Right lobe of liver (tissue), 6 donors: ENCODE measurements around the gene KCTD14. TPM values are rescaled to one million over a fixed set of nuclear protein-coding genes. Genes with fewer than 3 reads are reported as not detected.

ENCODE experiments used
- ATAC-seq, 4 donors: fragments of 200-7000 bp; cut with Tn5 transposase; one replicate each; pipeline ENCODE4 v1.9.1; 2020; ENCODE audit warnings: mild to moderate bottlenecking in 4 of 4, moderate library complexity in 4 of 4
- DNase-seq, 3 donors: peaks; one replicate each; pipeline ENCODE4 v3.0.0-alpha.2; 2020
- H3K27ac ChIP-seq, 3 donors: fragments of 200-600 bp; one replicate each; pipeline ENCODE4 v1.8.0; 2022
- H3K27me3 ChIP-seq, 2 donors: fragments of 200-600 bp; one replicate each; pipeline ENCODE4 v1.8.0; 2022
- H3K36me3 ChIP-seq, 4 donors: fragments of 200-600 bp; sonication (generic) in 1 of 4; one replicate each; pipeline versions ENCODE4 v1.5.1 to v1.8.0; 2017 to 2022; ENCODE audit warnings: control low read depth in 1 of 4
- H3K4me1 ChIP-seq, 4 donors: fragments of 200-600 bp; sonication (generic) in 1 of 4; one replicate each; pipeline versions ENCODE4 v1.5.1 to v1.8.0; 2017 to 2022; ENCODE audit warnings: control low read depth in 1 of 4
- H3K4me3 ChIP-seq, 3 donors: fragments of 200-600 bp; one replicate each; pipeline ENCODE4 v1.8.0; 2022
- H3K9me3 ChIP-seq, 4 donors: fragments of 200-600 bp; sonication (generic) in 1 of 4; one replicate each; pipeline versions ENCODE4 v1.5.1 to v1.8.0; 2017 to 2022; ENCODE audit warnings: control low read depth in 1 of 4
- POLR2A ChIP-seq: fragments of 450-650 bp; IDR thresholded peaks from one replicate; pipeline ENCODE4 v1.6.1; 2017; ENCODE audit warnings: antibody characterized with exemption, mild to moderate bottlenecking
- WGBS: methylation state at CpG from one replicate; pipeline ENCODE4 v1.1.6; 2018; ENCODE audit warnings: low coverage, low lambda C conversion rate; ENCODE audit not compliant: insufficient coverage; ENCODE audit errors: missing lambda C conversion rate; 5-methylcytosine and 5-hydroxymethylcytosine counted together
- intact Hi-C, 2 donors: fragments of 100-400 bp; cut with DNase I; formaldehyde crosslinking; loops; one replicate each; pipeline versions ENCODE4 v1.11.2 to v1.14.1; 2022
- long read RNA-seq: library from polyadenylated mRNA; unstranded; transcript quantifications from one replicate; pipeline ENCODE4 v2.0.0, GENCODE V29; 2019
- total RNA-seq, 6 experiments: library from RNA; depleted of rRNA in 2 of 6; stranded (reverse); fragments of >200 nt in 2 of 6; fragmentation: NEBNext Ultra II Directional in 3 of 6; extraction: Animal tissue kit (Norgen Biotek cat#: 25700) in 3 of 6; gene quantifications; one replicate each; pipeline versions ENCODE4 v1.1.0 to v1.2.4, GENCODE V29; 2016 to 2023
- TF ChIP-seq, protein P1 (sequence below), 4 donors: fragments of 200-600 bp in 3 of 4; fragments of 450-650 bp in 1 of 4; IDR thresholded peaks; one replicate each; pipeline versions ENCODE4 v1.5.1 to v1.8.0; 2016 to 2022; ENCODE audit warnings: antibody characterized with exemption in 4 of 4, mild to moderate bottlenecking in 2 of 4
- donor health status: DM: no; HTN: yes; CAD: no.
- donor health status: DM: no; HTN: no; CAD: no.
- donor health status: DM: no; HTN: no; CAD: no.
- donor health status: DM: no; HTN: yes; CAD: no.
- donor health status: DM: no; HTN: yes; CAD: no.

KCTD14 gene
- total RNA-seq, result 10 to 100 TPM in 1 of 6 experiments, 1 to 10 TPM in 5; 4.8 to 12.1 (median 6.3) TPM
- long read RNA-seq, partial matches to known transcripts, result 0 of 2 reads
- long read RNA-seq, other reads (novel, unspliced or antisense), result 0 of 2 reads

DNA sequence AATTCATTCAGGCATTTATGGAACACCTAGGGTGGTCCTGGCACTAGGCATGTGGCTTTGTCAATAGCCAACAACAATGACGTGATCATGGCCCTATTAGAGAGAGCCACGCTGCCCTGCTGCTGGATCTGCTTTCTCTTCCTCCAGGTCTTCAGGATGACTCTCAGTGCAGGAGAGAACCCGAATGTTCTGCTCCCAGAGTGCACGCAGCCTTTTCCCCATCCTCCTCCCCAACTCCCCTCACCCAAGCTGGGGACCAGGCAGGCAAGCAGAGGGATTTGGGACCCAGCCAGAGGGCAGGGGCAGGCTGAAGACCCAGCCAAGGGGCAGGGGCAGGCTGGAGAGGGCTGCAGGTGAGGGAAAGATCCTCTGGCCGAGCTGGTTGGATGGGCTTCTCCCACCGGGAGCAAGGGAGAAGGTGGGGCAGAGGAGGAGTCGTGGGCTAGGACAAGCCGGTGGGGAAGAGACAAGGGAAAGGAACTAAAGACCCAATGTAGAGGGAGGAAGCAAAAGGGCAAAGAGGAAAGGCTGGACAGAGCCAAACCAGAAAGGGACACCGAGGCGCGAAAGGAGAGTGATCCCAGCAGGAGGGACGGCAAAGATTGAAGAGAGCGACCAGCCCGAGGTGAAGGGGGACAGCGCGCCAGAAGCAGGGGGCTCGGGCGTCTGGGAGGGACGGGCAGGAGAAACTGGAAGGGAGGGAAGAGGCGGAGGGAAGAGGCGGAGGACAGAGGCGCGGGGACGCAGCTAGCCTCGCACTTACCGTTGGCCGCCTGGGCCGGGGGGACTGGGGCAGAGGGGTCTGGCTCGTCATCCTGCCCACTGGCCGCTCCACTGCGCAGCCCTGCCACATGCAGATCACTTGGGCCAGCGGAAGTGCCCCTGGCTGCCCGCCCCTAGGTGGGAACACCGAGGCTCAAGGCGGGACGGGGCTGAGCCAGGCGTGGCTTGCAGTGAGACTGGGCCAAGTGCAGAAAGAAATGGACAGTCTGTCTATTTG lies at the start of gene KCTD14:
Gene KCTD14, minus strand, starts transcription at position 880 of the 1,000 bp plus-strand sequence. Its CDS starts 27 bp downstream, at position 853.
- 3% methylated on average over 21 of the region's 37 CpGs for WGBS
- H3K36me3 ChIP-seq, result no peaks in the 10 kb centered on the region
- peak; percentile 94 to 98 (median 95) for ATAC-seq
- peak within 1 kb of the TSS; percentile 48 to 69 (median 65) for H3K4me3 ChIP-seq
- H3K4me1 ChIP-seq, result peaks cover 0 to 5% (median 0%) of the 10 kb centered on the region in 4 donors
- peak; percentile 71 to 77 (median 73) for DNase-seq
- intact Hi-C loops, result no loop called here
- H3K27me3 ChIP-seq, result no peaks in the 10 kb centered on the region
- no peaks in the 10 kb centered on the region for H3K9me3 ChIP-seq
- H3K27ac ChIP-seq, result peak within 1 kb of the TSS; percentile 62 to 69 (median 62)
- TF ChIP-seq POLR2A, result peak; percentile 76
- TF ChIP-seq, protein P1, sequence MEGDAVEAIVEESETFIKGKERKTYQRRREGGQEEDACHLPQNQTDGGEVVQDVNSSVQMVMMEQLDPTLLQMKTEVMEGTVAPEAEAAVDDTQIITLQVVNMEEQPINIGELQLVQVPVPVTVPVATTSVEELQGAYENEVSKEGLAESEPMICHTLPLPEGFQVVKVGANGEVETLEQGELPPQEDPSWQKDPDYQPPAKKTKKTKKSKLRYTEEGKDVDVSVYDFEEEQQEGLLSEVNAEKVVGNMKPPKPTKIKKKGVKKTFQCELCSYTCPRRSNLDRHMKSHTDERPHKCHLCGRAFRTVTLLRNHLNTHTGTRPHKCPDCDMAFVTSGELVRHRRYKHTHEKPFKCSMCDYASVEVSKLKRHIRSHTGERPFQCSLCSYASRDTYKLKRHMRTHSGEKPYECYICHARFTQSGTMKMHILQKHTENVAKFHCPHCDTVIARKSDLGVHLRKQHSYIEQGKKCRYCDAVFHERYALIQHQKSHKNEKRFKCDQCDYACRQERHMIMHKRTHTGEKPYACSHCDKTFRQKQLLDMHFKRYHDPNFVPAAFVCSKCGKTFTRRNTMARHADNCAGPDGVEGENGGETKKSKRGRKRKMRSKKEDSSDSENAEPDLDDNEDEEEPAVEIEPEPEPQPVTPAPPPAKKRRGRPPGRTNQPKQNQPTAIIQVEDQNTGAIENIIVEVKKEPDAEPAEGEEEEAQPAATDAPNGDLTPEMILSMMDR (IDR thresholded peaks at IDR 0.05), result no peak

DNA sequence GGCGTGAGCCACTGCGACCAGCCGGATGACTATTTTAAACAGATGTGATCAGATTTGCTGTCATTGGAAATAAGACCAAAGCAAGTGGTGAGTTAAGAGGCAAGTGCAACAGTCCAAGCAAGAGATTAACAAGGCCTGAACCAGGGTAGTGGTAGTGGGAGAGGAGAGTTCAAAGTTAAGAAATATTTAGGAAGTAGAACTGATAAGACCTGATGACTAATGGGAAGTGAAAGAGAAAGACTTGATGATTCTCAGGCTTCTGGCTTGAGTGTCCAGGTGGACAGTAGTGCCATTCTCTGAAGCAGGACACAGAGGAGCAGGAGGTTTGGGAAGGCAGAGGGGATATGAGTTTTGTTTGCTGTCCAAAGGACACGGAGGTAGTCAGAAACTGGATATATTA lies 49.4 kb upstream of the KCTD14 start:
- no peaks in the 10 kb centered on the region for H3K9me3 ChIP-seq
- intact Hi-C loops, result no loop called here
- H3K4me1 ChIP-seq, result peaks cover 0 to 29% (median 14%) of the 10 kb centered on the region in 4 donors
- no peaks in the 10 kb centered on the region for H3K27me3 ChIP-seq
- TF ChIP-seq, protein P1 (IDR thresholded peaks at IDR 0.05), result no peak
- no peak for TF ChIP-seq POLR2A
- no peak overlapping the region for H3K27ac ChIP-seq
- 83% methylated on average over 4 of the region's 4 CpGs for WGBS
- H3K36me3 ChIP-seq, result peaks cover 0 to 23% (median 4%) of the 10 kb centered on the region in 4 donors
- H3K4me3 ChIP-seq, result no peak overlapping the region
- DNase-seq (no peak), ATAC-seq (no peak)

DNA sequence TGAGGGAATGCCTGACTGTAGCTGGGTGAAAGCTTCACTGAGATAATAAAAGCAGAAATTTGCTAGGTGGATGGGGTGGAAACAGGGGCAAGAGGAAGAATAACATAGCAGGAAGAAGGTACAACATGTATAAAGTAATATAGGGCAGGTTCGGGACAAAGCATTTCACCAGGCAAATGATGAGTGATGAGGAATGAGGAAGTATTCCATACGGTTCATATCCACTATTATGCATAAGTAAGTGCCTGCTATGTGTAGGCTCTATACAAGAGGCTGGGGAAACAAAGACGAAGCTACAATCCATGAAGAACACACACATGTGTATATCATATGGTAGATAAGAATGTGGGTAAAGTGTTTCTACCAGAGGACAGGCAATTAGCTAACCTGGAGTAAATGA lies 48.6 kb upstream of the KCTD14 start:
- Histone ChIP-seq H3K27me3 (no peaks in the 10 kb centered on the region), H3K9me3 (no peaks in the 10 kb centered on the region), H3K4me1 (peaks cover 0 to 22% (median 10%) of the 10 kb centered on the region in 4 donors), H3K27ac (no peak overlapping the region), H3K4me3 (no peak overlapping the region), H3K36me3 (peaks cover 0 to 26% (median 5%) of the 10 kb centered on the region in 4 donors)
- ATAC-seq, result no peak
- no peak for TF ChIP-seq POLR2A
- TF ChIP-seq, protein P1 (IDR thresholded peaks at IDR 0.05), result no peak
- WGBS, result 74% methylated on average over 3 of the region's 3 CpGs
- intact Hi-C loops, result no loop called here
- DNase-seq, result no peak

GRCh38 chr11:78070621-78071020 lies 47.5 kb upstream of the KCTD14 start:
- Histone ChIP-seq H3K4me1 (peaks cover 0 to 12% (median 6%) of the 10 kb centered on the region in 4 donors), H3K4me3 (no peak overlapping the region), H3K9me3 (no peaks in the 10 kb centered on the region), H3K36me3 (peaks cover 0 to 26% (median 5%) of the 10 kb centered on the region in 4 donors), H3K27ac (no peak overlapping the region), H3K27me3 (no peaks in the 10 kb centered on the region)
- 51% methylated on average over 2 of the region's 2 CpGs for WGBS
- TF ChIP-seq POLR2A, result no peak
- ATAC-seq (peak in 1 of 4 donors; percentile 14), DNase-seq (no peak)
- intact Hi-C loops, result no loop called here

GRCh38 chr11:78069465-78069864 lies 46.4 kb upstream of the KCTD14 start:
- Histone ChIP-seq H3K4me3 (no peak overlapping the region), H3K9me3 (no peaks in the 10 kb centered on the region), H3K4me1 (peaks cover 0 to under 1% (median 0%) of the 10 kb centered on the region in 4 donors), H3K27ac (no peak overlapping the region), H3K36me3 (peaks cover 0 to 26% (median 5%) of the 10 kb centered on the region in 4 donors), H3K27me3 (no peaks in the 10 kb centered on the region)
- intact Hi-C loops, result no loop called here
- TF ChIP-seq, protein P1 (IDR thresholded peaks at IDR 0.05), result no peak
- no peak for TF ChIP-seq POLR2A
- 24% methylated on average over 2 of the region's 2 CpGs for WGBS
- DNase-seq (peak in 1 of 3 donors; percentile 67), ATAC-seq (peak; percentile 30 to 70 (median 43))
